Calu3 (cell line): ENCODE results near the gene LGALS12. TPM values are rescaled to one million over a fixed set of nuclear protein-coding genes. Genes with fewer than 3 reads are reported as not detected.

ENCODE experiments used
- BruUV-seq: library from RNA; stranded (reverse); fragments of 400-500 nt; replicated peaks from 2 replicates; lab custom pipeline; 2021; lab: Mats Ljungman, UMichigan
- CTCF ChIA-PET: fragments of 300-600 bp; sonication (Branson Sonifier 250); formaldehyde crosslinking; loops from one replicate; lab custom pipeline; 2022; ENCODE audit warnings: antibody characterized with exemption; lab: Charles Lee
- DNase-seq: peaks from one replicate; pipeline ENCODE4 v3.0.0; 2022
- H3K27ac Mint-ChIP-seq: one replicate; pipeline ENCODE4 v1.8.0; 2022; ENCODE audit warnings: mixed read lengths; ENCODE audit not compliant: unreplicated experiment
- H3K27me3 Mint-ChIP-seq: one replicate; pipeline ENCODE4 v1.8.0; 2022; ENCODE audit warnings: mixed read lengths; ENCODE audit not compliant: unreplicated experiment
- H3K36me3 Mint-ChIP-seq: one replicate; pipeline ENCODE4 v1.8.0; 2022; ENCODE audit warnings: mild to moderate bottlenecking, moderate library complexity, mixed read lengths; ENCODE audit not compliant: insufficient read depth, unreplicated experiment
- H3K4me1 Mint-ChIP-seq: one replicate; pipeline ENCODE4 v1.8.0; 2022; ENCODE audit warnings: mild to moderate bottlenecking, low read depth, mixed read lengths; ENCODE audit not compliant: unreplicated experiment
- H3K4me3 Mint-ChIP-seq: one replicate; pipeline ENCODE4 v1.8.0; 2022; ENCODE audit warnings: mild to moderate bottlenecking, low read depth, moderate library complexity, mixed read lengths; ENCODE audit not compliant: unreplicated experiment
- H3K9me3 Mint-ChIP-seq: one replicate; pipeline ENCODE4 v1.8.0; 2022; ENCODE audit warnings: low read depth, mixed read lengths; ENCODE audit not compliant: unreplicated experiment
- CTCF ChIP-seq: fragments of 200-600 bp; IDR thresholded peaks from one replicate; pipeline ENCODE4 v1.8.0; 2022; ENCODE audit warnings: antibody characterized with exemption; ENCODE audit not compliant: unreplicated experiment
- intact Hi-C: fragments of 100-400 bp; cut with micrococcal nuclease; formaldehyde crosslinking; loops from one replicate; pipeline ENCODE4 v1.10.0; 2022; ENCODE audit not compliant: unreplicated experiment
- total RNA-seq: library from RNA; stranded (reverse); gene quantifications from 2 replicates; pipeline ENCODE4 v1.2.3, GENCODE V29; 2022

LGALS12 gene
- total RNA-seq, 1 experiment from 2014 or later: not detected

- intact Hi-C loops: no loop called here
- DNase-seq: no peak
- Mint-ChIP-seq H3K36me3 (no peaks in the 10 kb centered on the region), H3K27me3 (no peaks in the 10 kb centered on the region), H3K4me3 (no peak overlapping the region), H3K9me3 (no peaks in the 10 kb centered on the region), H3K27ac (no peak overlapping the region), H3K4me1 (peaks cover 37% of the 10 kb centered on the region)
- CTCF ChIA-PET: interaction anchor here (0.6 to 1.6 kb wide), 8 partner anchors 16 to 602 kb away, joined by 3 to 10 read pairs (median 4); no protein-coding TSS in a partner anchor
- no TSS peak for BruUV-seq
- no peak for TF ChIP-seq CTCF
These were observed 1.6 kb downstream of the LGALS12 start for GRCh38 chr11:63507511-63507910.

GRCh38 chr11:63508009-63508408 lies 2.1 kb downstream of the LGALS12 start:
- CTCF ChIA-PET: interaction anchor here (0.6 to 1.9 kb wide), 13 partner anchors 14 to 602 kb away, joined by 3 to 10 read pairs (median 4); partner anchors contain the start of gene PLAAT4
- Mint-ChIP-seq H3K9me3 (no peaks in the 10 kb centered on the region), H3K4me1 (peaks cover 32% of the 10 kb centered on the region), H3K4me3 (no peak overlapping the region), H3K36me3 (no peaks in the 10 kb centered on the region), H3K27ac (no peak overlapping the region), H3K27me3 (no peaks in the 10 kb centered on the region)
- intact Hi-C loops: loop anchor here (1.0 kb wide), 1 partner anchor 29 kb away; no protein-coding TSS in a partner anchor
- DNase-seq: peak; percentile 72
- no TSS peak for BruUV-seq
- peak; percentile 14 for TF ChIP-seq CTCF

- Mint-ChIP-seq H3K4me3 (no peak overlapping the region), H3K4me1 (peaks cover 28% of the 10 kb centered on the region), H3K27ac (no peak overlapping the region), H3K27me3 (no peaks in the 10 kb centered on the region), H3K9me3 (no peaks in the 10 kb centered on the region), H3K36me3 (no peaks in the 10 kb centered on the region)
- no TSS peak for BruUV-seq
- TF ChIP-seq CTCF: no peak
- intact Hi-C loops: loop anchor here (1.0 kb wide), 1 partner anchor 29 kb away; no protein-coding TSS in a partner anchor
- no peak for DNase-seq
- CTCF ChIA-PET: interaction anchor here (0.6 to 1.9 kb wide), 8 partner anchors 14 to 127 kb away, joined by 3 to 10 read pairs (median 4); partner anchors contain the start of gene PLAAT4
These were observed 2.9 kb downstream of the LGALS12 start for GRCh38 chr11:63508745-63509144.

DNA sequence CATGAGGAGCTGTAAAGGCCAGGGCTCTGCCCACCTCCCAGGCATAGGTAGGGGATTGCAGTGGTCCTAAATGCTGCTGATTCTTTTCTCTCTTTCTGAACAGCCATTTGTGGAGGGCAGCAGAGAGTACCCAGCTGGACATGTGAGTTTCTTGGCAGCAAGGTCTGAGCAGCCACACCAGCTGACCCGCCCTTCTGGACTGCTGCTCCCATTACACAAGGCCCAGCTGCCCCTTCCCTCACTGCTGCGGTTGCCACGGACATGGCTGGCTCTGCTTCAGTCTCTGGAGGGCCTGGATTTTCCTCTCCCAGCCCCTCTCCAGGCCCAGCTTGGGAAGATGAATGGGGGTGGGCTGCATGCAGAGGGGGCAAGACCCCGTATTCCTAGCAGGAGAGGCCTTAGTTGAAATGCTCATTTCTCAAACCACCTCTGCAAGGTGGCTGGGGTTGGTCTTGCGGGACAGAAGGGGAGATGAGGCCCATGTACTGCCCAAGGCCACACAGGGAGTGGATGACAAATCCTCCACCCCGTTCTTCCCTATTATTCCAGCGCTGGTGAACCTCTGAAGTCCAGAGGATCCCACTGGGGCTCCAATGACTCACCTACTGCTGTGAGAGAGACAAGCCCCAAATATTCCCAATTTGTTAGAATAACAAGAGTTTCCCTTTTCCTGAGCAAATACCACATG lies 4.6 kb downstream of the LGALS12 start:
- no peaks in the 10 kb centered on the region for H3K36me3 Mint-ChIP-seq
- H3K4me1 Mint-ChIP-seq: peaks cover 19% of the 10 kb centered on the region
- no peak for DNase-seq
- TF ChIP-seq CTCF: no peak
- no peak overlapping the region for H3K27ac Mint-ChIP-seq
- intact Hi-C loops: no loop called here
- CTCF ChIA-PET: interaction anchor here (0.5 to 0.6 kb wide), 2 partner anchors 147 to 679 kb away, joined by 3 to 4 read pairs; partner anchors contain the start of gene STX5
- H3K9me3 Mint-ChIP-seq: no peaks in the 10 kb centered on the region
- no peak overlapping the region for H3K4me3 Mint-ChIP-seq
- no TSS peak for BruUV-seq
- no peaks in the 10 kb centered on the region for H3K27me3 Mint-ChIP-seq
